Uterus (tissue), 2 donors: ENCODE data around the gene CNNM3.

Source experiments
- CTCF ChIP-seq, 4 experiments: fragments of 200-600 bp in 2 of 4; fragments of 450-650 bp in 2 of 4; sonication (generic) in 2 of 4; IDR thresholded peaks; one replicate each; pipeline ENCODE4 v1.5.1; 2016 to 2019; ENCODE audit warnings: antibody characterized with exemption in 4 of 4, mild to moderate bottlenecking in 2 of 4, moderate library complexity in 1 of 4
- POLR2A ChIP-seq, 2 donors: fragments of 450-650 bp; IDR thresholded peaks; one replicate each; pipeline ENCODE4 v1.6.1; 2016; ENCODE audit warnings: antibody characterized with exemption in 2 of 2, mild to moderate bottlenecking in 1 of 2, moderate library complexity in 1 of 2

- TF ChIP-seq CTCF (IDR thresholded peaks at IDR 0.05) (no peak), POLR2A (IDR thresholded peaks at IDR 0.05) (no peak)
Observed at GRCh38 chr2:96882230-96882629, 66.2 kb downstream of the CNNM3 start.
